ENCODE measurements around the gene UBE2B.

Gene UBE2B

DNA sequence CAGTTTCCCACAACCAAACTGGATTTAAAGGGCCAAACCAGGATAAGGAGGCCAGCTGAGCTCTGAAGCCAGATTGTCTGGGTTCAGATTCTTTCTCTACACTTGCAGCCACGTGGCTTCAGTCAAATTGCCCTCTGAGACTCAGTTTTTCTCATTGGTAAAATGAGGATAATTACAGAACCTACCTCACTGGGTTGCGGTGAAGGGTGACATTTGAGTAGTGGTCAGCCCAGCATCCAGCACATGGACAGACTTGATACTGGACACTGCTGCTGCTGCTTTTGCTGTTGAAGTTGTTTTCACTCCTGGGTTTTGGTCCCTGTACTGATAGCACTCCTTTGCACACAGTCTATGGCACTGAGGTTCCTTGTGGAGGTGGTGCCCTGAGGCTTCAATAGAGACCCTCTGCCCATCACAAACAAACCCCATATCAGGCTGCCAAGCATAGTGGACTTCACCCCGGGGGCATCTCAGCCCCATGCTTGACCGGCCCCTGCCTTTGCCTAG, 66.0 kb downstream of the UBE2B start (continued):
- TF ChIP-seq, protein P1, sequence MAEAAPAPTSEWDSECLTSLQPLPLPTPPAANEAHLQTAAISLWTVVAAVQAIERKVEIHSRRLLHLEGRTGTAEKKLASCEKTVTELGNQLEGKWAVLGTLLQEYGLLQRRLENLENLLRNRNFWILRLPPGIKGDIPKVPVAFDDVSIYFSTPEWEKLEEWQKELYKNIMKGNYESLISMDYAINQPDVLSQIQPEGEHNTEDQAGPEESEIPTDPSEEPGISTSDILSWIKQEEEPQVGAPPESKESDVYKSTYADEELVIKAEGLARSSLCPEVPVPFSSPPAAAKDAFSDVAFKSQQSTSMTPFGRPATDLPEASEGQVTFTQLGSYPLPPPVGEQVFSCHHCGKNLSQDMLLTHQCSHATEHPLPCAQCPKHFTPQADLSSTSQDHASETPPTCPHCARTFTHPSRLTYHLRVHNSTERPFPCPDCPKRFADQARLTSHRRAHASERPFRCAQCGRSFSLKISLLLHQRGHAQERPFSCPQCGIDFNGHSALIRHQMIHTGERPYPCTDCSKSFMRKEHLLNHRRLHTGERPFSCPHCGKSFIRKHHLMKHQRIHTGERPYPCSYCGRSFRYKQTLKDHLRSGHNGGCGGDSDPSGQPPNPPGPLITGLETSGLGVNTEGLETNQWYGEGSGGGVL (tag by site-specific recombination; IDR thresholded peaks at IDR 0.05) = no peak
- TF ChIP-seq GLI2 (tag by site-specific recombination; IDR thresholded peaks at IDR 0.05; ENCODE audit: borderline replicate concordance, low read depth) (no peak), GLIS1 (tag by site-specific recombination; IDR thresholded peaks at IDR 0.05) (no peak), ZNF501 (tag by site-specific recombination; IDR thresholded peaks at IDR 0.05) (no peak), ZNF292 (tag by site-specific recombination; IDR thresholded peaks at IDR 0.05; ENCODE audit: borderline replicate concordance, low read depth) (no peak), ZEB2 (tag by site-specific recombination; IDR thresholded peaks at IDR 0.05) (no peak), ZNF76 (tag by site-specific recombination; IDR thresholded peaks at IDR 0.05; ENCODE audit: borderline replicate concordance, low read depth) (no peak), KLF10 (tag by site-specific recombination; IDR thresholded peaks at IDR 0.05) (no peak)

DNA sequence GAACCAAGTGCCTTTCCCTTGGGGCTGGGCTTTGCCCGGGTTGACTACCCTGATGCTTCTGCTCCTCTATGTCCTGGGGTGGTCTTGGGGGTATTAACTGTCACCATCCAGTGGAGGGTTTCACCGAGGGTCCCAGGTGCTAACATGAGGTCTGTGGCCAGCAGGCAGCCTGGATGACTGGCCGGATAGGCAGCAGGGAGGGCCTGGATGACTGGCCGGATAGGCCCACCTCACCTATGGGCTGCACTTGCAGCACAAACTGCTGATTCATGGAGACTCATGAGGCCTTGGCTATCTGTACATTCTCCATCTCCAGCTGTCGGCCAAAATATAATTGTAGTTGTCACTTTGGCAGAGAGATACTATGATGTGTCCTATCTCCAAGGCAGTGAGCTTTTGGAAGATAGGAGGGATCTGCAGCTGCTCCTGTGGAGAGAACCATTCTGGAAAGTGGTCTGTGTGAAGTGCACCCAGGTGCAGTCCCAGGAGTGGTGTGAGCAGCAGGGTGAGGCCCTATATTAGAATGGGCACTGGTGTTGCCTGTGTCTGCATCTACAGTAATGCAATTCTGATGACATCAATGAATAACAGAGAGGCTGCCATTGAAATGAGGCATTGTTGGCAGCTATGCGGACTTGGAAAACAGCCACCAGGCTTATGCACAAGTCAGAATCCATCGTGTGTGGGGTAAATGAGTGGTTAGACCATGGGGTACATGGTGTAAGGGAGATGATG, 66.6 kb downstream of the UBE2B start:
- Histone ChIP-seq H3K4me3 (ENCODE audit: low read depth, low read length) (no peak overlapping the region), H3K4me1 (ENCODE audit: control insufficient read depth, insufficient read depth, low read length) (no peaks in the 10 kb centered on the region), H3K9me3 (ENCODE audit: control insufficient read depth, insufficient read depth, low read depth, low read length) (no peaks in the 10 kb centered on the region), H3K27ac (ENCODE audit: extremely low read depth, low read depth, low read length) (no peak overlapping the region), H3K36me3 (ENCODE audit: control insufficient read depth in 2 of 2, insufficient read depth in 1 of 2, low read length in 2 of 2) (no peaks in the 10 kb centered on the region)
- ChIA-PET POLR2A (no interaction called here), CTCF (no interaction called here)
- no peak for TF ChIP-seq ZNF426 (tag by site-specific recombination; IDR thresholded peaks at IDR 0.05)
- TF ChIP-seq ZNF112 (tag by site-specific recombination; IDR thresholded peaks at IDR 0.05) = no peak
- TF ChIP-seq ZNF423 (tag by site-specific recombination; IDR thresholded peaks at IDR 0.05) = no peak
- TF ChIP-seq ZNF2 (tag by site-specific recombination; IDR thresholded peaks at IDR 0.05) = no peak
- TF ChIP-seq, protein P2, sequence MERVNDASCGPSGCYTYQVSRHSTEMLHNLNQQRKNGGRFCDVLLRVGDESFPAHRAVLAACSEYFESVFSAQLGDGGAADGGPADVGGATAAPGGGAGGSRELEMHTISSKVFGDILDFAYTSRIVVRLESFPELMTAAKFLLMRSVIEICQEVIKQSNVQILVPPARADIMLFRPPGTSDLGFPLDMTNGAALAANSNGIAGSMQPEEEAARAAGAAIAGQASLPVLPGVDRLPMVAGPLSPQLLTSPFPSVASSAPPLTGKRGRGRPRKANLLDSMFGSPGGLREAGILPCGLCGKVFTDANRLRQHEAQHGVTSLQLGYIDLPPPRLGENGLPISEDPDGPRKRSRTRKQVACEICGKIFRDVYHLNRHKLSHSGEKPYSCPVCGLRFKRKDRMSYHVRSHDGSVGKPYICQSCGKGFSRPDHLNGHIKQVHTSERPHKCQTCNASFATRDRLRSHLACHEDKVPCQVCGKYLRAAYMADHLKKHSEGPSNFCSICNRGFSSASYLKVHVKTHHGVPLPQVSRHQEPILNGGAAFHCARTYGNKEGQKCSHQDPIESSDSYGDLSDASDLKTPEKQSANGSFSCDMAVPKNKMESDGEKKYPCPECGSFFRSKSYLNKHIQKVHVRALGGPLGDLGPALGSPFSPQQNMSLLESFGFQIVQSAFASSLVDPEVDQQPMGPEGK (tag by site-specific recombination; IDR thresholded peaks at IDR 0.05) = no peak
- TF ChIP-seq TRIM28 (IDR thresholded peaks at IDR 0.05; ENCODE audit: borderline replicate concordance, low read length) = no peak
- TF ChIP-seq ZNF114 (tag by site-specific recombination; IDR thresholded peaks at IDR 0.05) = no peak
- TF ChIP-seq KLF10 (tag by site-specific recombination; IDR thresholded peaks at IDR 0.05) = no peak
- TF ChIP-seq, protein P3, sequence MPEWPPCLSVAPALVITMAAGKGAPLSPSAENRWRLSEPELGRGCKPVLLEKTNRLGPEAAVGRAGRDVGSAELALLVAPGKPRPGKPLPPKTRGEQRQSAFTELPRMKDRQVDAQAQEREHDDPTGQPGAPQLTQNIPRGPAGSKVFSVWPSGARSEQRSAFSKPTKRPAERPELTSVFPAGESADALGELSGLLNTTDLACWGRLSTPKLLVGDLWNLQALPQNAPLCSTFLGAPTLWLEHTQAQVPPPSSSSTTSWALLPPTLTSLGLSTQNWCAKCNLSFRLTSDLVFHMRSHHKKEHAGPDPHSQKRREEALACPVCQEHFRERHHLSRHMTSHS (tag by site-specific recombination; IDR thresholded peaks at IDR 0.05) = no peak
- no peak for TF ChIP-seq ZNF610 (tag by site-specific recombination; IDR thresholded peaks at IDR 0.05; ENCODE audit: borderline replicate concordance)
- TF ChIP-seq ZEB2 (tag by site-specific recombination; IDR thresholded peaks at IDR 0.05) = no peak
- no peak for TF ChIP-seq ZNF791 (tag by site-specific recombination; IDR thresholded peaks at IDR 0.05)
- no peak for TF ChIP-seq ZNF501 (tag by site-specific recombination; IDR thresholded peaks at IDR 0.05)
- TF ChIP-seq ZNF19 (tag by site-specific recombination; IDR thresholded peaks at IDR 0.05; ENCODE audit: low read depth) = no peak
- TF ChIP-seq ZNF623 (tag by site-specific recombination; IDR thresholded peaks at IDR 0.05) = no peak
- no peak for TF ChIP-seq ZXDB (tag by site-specific recombination; IDR thresholded peaks at IDR 0.05)

All from HEK293 (cell line).